ENCODE measurements around the gene HSPA8. TPM values are rescaled to one million over a fixed set of nuclear protein-coding genes. Genes with fewer than 3 reads are reported as not detected.

The HSPA8 gene
- 1,352 TPM for total RNA-seq
- 1,000 to 10,000 TPM; 1,495 to 1,932 (median 1,615) TPM for polyA plus RNA-seq

DNA sequence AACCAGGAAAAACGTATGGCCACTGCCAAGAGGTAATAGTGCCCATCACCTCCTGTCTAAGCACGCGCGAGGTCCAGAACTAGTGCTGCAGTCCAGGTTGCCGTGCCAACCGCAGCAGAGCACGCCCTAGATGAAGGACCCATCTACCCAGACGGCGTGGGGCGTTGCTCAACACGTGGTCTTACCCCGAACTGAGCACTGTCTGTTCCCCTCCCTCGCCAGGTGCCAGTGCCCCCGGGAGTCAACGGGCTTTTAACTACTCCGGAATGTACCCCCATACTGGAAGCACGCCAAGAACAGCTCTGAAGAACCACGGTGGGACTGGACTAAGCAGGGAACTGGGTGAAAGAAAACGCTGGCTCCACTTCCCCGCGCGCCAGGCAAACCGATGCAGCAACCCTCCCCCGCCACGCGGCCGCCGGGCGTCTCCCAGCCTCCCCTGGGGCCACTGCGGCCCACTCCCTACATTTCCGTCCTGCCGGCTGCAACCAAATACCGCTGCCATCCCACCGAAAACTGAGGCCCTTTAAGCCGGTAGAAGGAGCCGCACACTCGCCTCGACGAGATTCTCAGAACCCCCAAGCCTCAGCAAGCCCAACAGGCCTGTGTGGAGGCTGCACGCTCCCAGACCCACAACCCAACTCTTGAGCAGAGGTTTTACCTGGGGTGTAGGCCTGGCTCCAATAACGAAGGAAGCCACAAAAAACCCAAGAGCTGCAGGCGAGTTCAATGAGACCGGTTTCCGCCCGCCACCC lies at the start of gene HSPA8:
Gene HSPA8 (minus strand): TSS at position 734 of the 755 bp plus-strand sequence. CDS start 812 bp downstream, outside the sequence.
- peaks cover 8% of the 10 kb centered on the region for H3K27me3 Mint-ChIP-seq
- peak; percentile 56 to 78 (median 62) for DNase-seq
- peaks cover 58% of the 10 kb centered on the region for H3K36me3 Mint-ChIP-seq
- Histone ChIP-seq H3K9me3 (ENCODE audit: control insufficient read depth in 2 of 2, low read length in 2 of 2) (no peaks in the 10 kb centered on the region), H3K4me3 (ENCODE audit: low read depth, low read length) (peak within 1 kb of the TSS; percentile 100), H3K27me3 (ENCODE audit: control insufficient read depth, insufficient read depth, low read length) (no peaks in the 10 kb centered on the region), H3K4me1 (ENCODE audit: control insufficient read depth, insufficient read depth, low read length, poor library complexity, severe bottlenecking) (peaks cover 86% of the 10 kb centered on the region), H3K36me3 (ENCODE audit: control insufficient read depth, insufficient read depth, low read length) (peaks cover 50% of the 10 kb centered on the region), H3K27ac (ENCODE audit: insufficient read depth, low read length, poor library complexity, severe bottlenecking) (peak within 1 kb of the TSS; percentile 100)
- no peak for ATAC-seq (ENCODE audit: low read depth in 2 of 2)
- peak within 1 kb of the TSS; percentile 97 to 100 (median 100) for H3K27ac Mint-ChIP-seq
- H3K4me3 Mint-ChIP-seq: peak within 1 kb of the TSS; percentile 88 to 100 (median 96)
- peaks cover 0 to 1% (median 0%) of the 10 kb centered on the region in 7 donors for H3K9me3 Mint-ChIP-seq
- H3K4me1 Mint-ChIP-seq: peaks cover 10 to 64% (median 56%) of the 10 kb centered on the region in 4 donors

DNA sequence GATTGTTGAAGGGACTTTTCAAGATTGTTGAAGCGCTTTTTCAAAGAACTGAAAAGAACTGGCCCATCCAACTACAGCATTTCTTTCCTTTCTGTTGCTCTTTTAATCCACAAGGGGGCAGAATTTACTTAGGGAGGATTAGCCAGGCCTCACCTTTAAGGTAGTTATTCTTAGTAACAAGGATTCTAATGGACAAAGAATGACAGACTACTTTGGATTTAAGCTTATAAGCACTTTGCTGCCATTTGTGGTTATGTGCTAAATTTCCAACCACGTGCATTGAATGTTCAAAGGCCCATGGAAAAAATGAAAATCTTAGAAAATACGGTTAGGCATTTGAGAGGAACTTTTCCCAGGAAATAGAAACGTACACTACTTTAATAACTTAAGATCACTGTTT lies 49.5 kb upstream of the HSPA8 start:
- Mint-ChIP-seq H3K36me3 (no peaks in the 10 kb centered on the region), H3K4me3 (no peak overlapping the region), H3K4me1 (peaks cover 4 to 6% (median 5%) of the 10 kb centered on the region in 4 donors), H3K27ac (peak overlapping the region in 1 of 3 donors; percentile 38), H3K9me3 (peaks cover 0 to 4% (median 0%) of the 10 kb centered on the region in 7 donors), H3K27me3 (peaks cover 28% of the 10 kb centered on the region)
- peak; percentile 42 to 53 for ATAC-seq (ENCODE audit: low read depth in 2 of 2)
- H3K27me3 ChIP-seq (ENCODE audit: control insufficient read depth, insufficient read depth, low read length): no peaks in the 10 kb centered on the region
- H3K4me3 ChIP-seq (ENCODE audit: low read depth, low read length): no peak overlapping the region
- peak in 2 of 3 donors; percentile 53 to 63 for DNase-seq
- H3K36me3 ChIP-seq (ENCODE audit: control insufficient read depth, insufficient read depth, low read length): no peaks in the 10 kb centered on the region
- no peaks in the 10 kb centered on the region for H3K9me3 ChIP-seq (ENCODE audit: control insufficient read depth in 2 of 2, low read length in 2 of 2)
- H3K4me1 ChIP-seq (ENCODE audit: control insufficient read depth, insufficient read depth, low read length, poor library complexity, severe bottlenecking): no peaks in the 10 kb centered on the region
- no peak overlapping the region for H3K27ac ChIP-seq (ENCODE audit: insufficient read depth, low read length, poor library complexity, severe bottlenecking)

DNA sequence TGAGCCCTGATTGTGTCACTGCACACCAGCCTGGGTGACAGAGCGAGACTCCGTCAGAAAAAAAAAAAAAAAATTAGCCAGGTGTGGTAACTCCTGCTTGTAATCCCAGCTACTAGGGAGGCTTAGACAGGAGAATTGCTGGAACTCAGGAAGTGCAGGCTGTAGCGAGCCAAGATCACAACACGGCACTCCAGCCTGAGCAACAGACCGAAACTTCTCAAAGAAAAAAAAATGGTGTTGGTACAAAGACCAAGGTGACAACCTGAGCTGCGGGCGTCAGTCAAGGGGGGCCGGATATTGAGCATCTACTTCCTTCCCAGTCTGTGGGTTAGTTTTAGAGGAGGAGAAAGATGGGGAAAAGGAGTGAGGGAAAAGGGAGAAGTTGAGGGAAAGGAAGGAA lies 48.5 kb upstream of the HSPA8 start:
- Mint-ChIP-seq H3K36me3 (no peaks in the 10 kb centered on the region), H3K27me3 (peaks cover 28% of the 10 kb centered on the region), H3K27ac (peak overlapping the region in 1 of 3 donors; percentile 17), H3K4me1 (peaks cover 4 to 6% (median 5%) of the 10 kb centered on the region in 4 donors), H3K9me3 (no peaks in the 10 kb centered on the region), H3K4me3 (peak overlapping the region in 1 of 4 donors; percentile 43)
- Histone ChIP-seq H3K9me3 (ENCODE audit: control insufficient read depth in 2 of 2, low read length in 2 of 2) (no peaks in the 10 kb centered on the region), H3K27ac (ENCODE audit: insufficient read depth, low read length, poor library complexity, severe bottlenecking) (no peak overlapping the region), H3K27me3 (ENCODE audit: control insufficient read depth, insufficient read depth, low read length) (no peaks in the 10 kb centered on the region), H3K36me3 (ENCODE audit: control insufficient read depth, insufficient read depth, low read length) (no peaks in the 10 kb centered on the region), H3K4me3 (ENCODE audit: low read depth, low read length) (no peak overlapping the region), H3K4me1 (ENCODE audit: control insufficient read depth, insufficient read depth, low read length, poor library complexity, severe bottlenecking) (no peaks in the 10 kb centered on the region)
- no peak for DNase-seq
- no peak for ATAC-seq (ENCODE audit: low read depth in 2 of 2)

DNA sequence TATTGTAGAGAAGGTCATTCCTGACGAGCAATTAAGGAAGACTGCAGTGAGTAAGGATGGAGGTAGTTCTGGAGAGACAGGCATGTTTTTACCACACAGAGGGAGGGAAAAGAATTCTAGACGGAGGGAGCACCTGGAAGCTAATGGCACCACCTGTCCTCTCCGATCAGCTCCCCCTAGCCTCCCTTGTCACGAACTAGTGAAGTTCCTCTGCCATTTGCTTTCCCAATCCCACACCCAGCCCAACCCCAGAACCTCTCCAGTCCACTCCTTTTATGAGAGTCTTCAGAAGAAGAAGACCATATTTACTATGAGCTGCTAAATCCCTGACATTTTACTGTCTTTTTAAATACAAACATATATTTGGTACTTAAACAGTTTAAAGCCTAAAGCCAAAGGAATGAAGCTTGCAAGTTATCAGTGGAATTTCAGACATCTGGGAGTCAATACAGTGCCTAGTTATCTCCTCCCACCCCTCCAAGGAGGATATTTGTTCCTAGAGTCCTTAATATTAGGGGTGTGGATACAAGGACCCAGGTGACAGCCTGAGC lies 46.1 kb upstream of the HSPA8 start:
- Mint-ChIP-seq H3K4me3 (no peak overlapping the region), H3K27me3 (peaks cover 24% of the 10 kb centered on the region), H3K9me3 (no peaks in the 10 kb centered on the region), H3K4me1 (peaks cover 9 to 15% (median 10%) of the 10 kb centered on the region in 4 donors), H3K27ac (peak overlapping the region in 1 of 3 donors; percentile 26), H3K36me3 (no peaks in the 10 kb centered on the region)
- Histone ChIP-seq H3K4me3 (ENCODE audit: low read depth, low read length) (no peak overlapping the region), H3K27me3 (ENCODE audit: control insufficient read depth, insufficient read depth, low read length) (no peaks in the 10 kb centered on the region), H3K9me3 (ENCODE audit: control insufficient read depth in 2 of 2, low read length in 2 of 2) (no peaks in the 10 kb centered on the region), H3K36me3 (ENCODE audit: control insufficient read depth, insufficient read depth, low read length) (no peaks in the 10 kb centered on the region), H3K4me1 (ENCODE audit: control insufficient read depth, insufficient read depth, low read length, poor library complexity, severe bottlenecking) (peaks cover 3% of the 10 kb centered on the region), H3K27ac (ENCODE audit: insufficient read depth, low read length, poor library complexity, severe bottlenecking) (no peak overlapping the region)
- DNase-seq (no peak), ATAC-seq (ENCODE audit: low read depth in 2 of 2) (no peak)

DNA sequence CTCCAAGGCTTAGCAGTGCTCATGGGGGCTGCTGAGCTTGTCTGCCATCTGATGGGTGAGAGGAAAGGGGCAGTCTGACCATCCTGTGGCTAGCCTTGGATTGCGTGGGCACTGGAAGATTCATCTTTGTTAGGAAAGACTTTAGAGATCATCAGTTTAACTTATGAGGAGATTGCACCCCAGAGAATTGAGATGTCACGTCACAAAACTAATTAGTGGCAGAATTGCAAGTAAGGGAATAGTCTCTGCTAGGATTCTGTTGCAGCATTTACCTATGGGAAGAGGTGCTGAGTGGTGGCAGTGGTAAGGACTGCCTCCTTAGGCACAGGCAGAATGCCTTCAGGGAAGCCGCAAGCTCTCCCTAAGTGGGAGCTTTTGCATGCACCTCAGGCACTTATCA lies 42.8 kb upstream of the HSPA8 start:
- Mint-ChIP-seq H3K27me3 (peaks cover 18% of the 10 kb centered on the region), H3K27ac (peak overlapping the region in 1 of 3 donors; percentile 56), H3K4me1 (peaks cover 13 to 33% (median 19%) of the 10 kb centered on the region in 4 donors), H3K9me3 (no peaks in the 10 kb centered on the region), H3K4me3 (no peak overlapping the region), H3K36me3 (no peaks in the 10 kb centered on the region)
- DNase-seq: no peak
- no peaks in the 10 kb centered on the region for H3K9me3 ChIP-seq (ENCODE audit: control insufficient read depth in 2 of 2, low read length in 2 of 2)
- H3K4me3 ChIP-seq (ENCODE audit: low read depth, low read length): no peak overlapping the region
- ATAC-seq (ENCODE audit: low read depth in 2 of 2): no peak
- peaks cover 15% of the 10 kb centered on the region for H3K4me1 ChIP-seq (ENCODE audit: control insufficient read depth, insufficient read depth, low read length, poor library complexity, severe bottlenecking)
- no peaks in the 10 kb centered on the region for H3K27me3 ChIP-seq (ENCODE audit: control insufficient read depth, insufficient read depth, low read length)
- no peak overlapping the region for H3K27ac ChIP-seq (ENCODE audit: insufficient read depth, low read length, poor library complexity, severe bottlenecking)
- no peaks in the 10 kb centered on the region for H3K36me3 ChIP-seq (ENCODE audit: control insufficient read depth, insufficient read depth, low read length)

DNA sequence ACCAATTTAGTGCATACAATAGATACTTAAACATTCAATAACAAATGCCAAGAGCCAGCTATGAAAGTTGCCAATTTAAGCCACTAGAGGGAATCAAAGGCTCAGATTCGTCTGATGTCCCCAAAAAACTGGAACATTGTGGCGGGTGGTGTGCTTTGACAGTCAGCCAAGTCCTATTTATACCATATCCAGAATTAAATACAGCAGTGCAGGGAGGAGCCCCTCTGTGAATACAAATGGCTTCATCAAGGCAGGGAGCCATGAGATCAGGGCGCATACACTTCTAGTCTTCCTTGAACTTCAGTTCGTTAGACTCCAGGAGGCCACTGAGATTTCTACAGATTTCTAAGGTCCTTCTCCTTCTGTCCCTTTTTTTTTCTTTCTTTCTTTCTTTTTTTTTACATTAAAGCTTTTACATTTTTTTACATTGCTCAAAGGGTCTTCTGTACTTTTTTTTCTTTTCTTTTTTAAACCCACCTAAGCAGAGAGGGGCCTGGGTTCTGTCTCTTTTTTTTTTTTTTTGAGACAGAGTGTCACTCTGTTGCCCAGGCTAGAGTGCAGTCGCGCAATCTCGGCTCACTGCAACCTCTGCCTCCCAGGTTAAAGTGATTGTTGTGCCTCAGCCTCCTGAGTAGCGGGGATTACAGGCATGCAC lies 41.5 kb upstream of the HSPA8 start:
- H3K27ac Mint-ChIP-seq: peak overlapping the region; percentile 47 to 69 (median 50)
- H3K36me3 Mint-ChIP-seq: no peaks in the 10 kb centered on the region
- Histone ChIP-seq H3K27me3 (ENCODE audit: control insufficient read depth, insufficient read depth, low read length) (no peaks in the 10 kb centered on the region), H3K36me3 (ENCODE audit: control insufficient read depth, insufficient read depth, low read length) (no peaks in the 10 kb centered on the region), H3K9me3 (ENCODE audit: control insufficient read depth in 2 of 2, low read length in 2 of 2) (no peaks in the 10 kb centered on the region), H3K4me3 (ENCODE audit: low read depth, low read length) (no peak overlapping the region), H3K27ac (ENCODE audit: insufficient read depth, low read length, poor library complexity, severe bottlenecking) (no peak overlapping the region), H3K4me1 (ENCODE audit: control insufficient read depth, insufficient read depth, low read length, poor library complexity, severe bottlenecking) (peaks cover 15% of the 10 kb centered on the region)
- H3K4me3 Mint-ChIP-seq: peak overlapping the region in 1 of 4 donors; percentile 5
- DNase-seq (peak; percentile 4 to 75 (median 55)), ATAC-seq (ENCODE audit: low read depth in 2 of 2) (peak; percentile 52 to 74)
- no peaks in the 10 kb centered on the region for H3K9me3 Mint-ChIP-seq
- H3K27me3 Mint-ChIP-seq: peaks cover 10% of the 10 kb centered on the region
- peaks cover 17 to 36% (median 24%) of the 10 kb centered on the region in 4 donors for H3K4me1 Mint-ChIP-seq

DNA sequence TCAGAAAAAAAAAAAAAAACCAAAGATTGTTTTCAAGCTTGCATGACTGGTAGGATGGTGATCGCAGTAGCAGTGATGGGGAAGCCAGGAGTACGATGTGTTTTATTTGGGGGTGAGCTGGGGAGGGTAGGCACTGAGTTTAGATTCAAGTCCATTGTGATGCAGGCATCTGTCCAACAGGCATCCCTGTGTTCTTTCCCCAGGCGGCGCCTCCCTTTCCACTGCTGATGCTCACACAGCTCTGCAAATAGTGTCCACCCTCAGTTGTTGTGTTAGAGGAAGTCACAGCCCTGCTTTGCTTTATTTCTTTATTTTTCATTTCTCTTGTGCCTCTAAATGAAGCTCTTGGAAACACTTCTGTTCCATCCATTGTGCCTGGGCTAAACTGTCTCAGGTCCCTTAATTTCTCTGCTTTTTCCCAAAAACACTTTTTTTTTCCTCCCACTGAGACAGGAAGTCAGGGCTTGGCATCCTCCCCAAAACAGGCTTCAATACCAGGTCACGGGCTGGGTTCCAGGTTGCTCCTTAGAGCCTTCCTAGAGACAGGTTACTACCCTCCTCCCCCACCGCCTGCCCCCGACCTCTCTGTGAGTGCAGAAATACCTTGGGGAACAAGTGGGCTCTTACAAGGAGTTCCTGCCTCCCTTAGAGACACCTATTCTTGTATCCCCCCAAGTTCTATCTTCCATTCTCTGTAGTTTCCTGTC lies 38.6 kb upstream of the HSPA8 start:
- Mint-ChIP-seq H3K27me3 (no peaks in the 10 kb centered on the region), H3K9me3 (no peaks in the 10 kb centered on the region), H3K36me3 (peaks cover 7% of the 10 kb centered on the region), H3K27ac (peak overlapping the region; percentile 72 to 92 (median 89)), H3K4me3 (peak overlapping the region in 2 of 4 donors; percentile 59 to 61), H3K4me1 (peaks cover 17 to 36% (median 24%) of the 10 kb centered on the region in 4 donors)
- no peaks in the 10 kb centered on the region for H3K27me3 ChIP-seq (ENCODE audit: control insufficient read depth, insufficient read depth, low read length)
- no peaks in the 10 kb centered on the region for H3K9me3 ChIP-seq (ENCODE audit: control insufficient read depth in 2 of 2, low read length in 2 of 2)
- peaks cover 15% of the 10 kb centered on the region for H3K4me1 ChIP-seq (ENCODE audit: control insufficient read depth, insufficient read depth, low read length, poor library complexity, severe bottlenecking)
- ATAC-seq (ENCODE audit: low read depth in 2 of 2): no peak
- H3K27ac ChIP-seq (ENCODE audit: insufficient read depth, low read length, poor library complexity, severe bottlenecking): peak overlapping the region; percentile 14
- no peak for DNase-seq
- H3K36me3 ChIP-seq (ENCODE audit: control insufficient read depth, insufficient read depth, low read length): no peaks in the 10 kb centered on the region
- H3K4me3 ChIP-seq (ENCODE audit: low read depth, low read length): no peak overlapping the region

Data from CD4-positive, CD25-positive, alpha-beta regulatory T cell (primary cell).